Superior temporal gyrus (tissue), 1 donor: Measurements from ENCODE around the gene SLC4A11.
A peak's percentile ranks its signal among the peaks of the same experiment; 100 is the strongest.
"Not testable (repeated sequence)": the region's sequence is repeated elsewhere in the genome, so short reads cannot be mapped to it uniquely, and the experiment has no call there.

Experiments
- DNase-seq: peaks from one replicate; pipeline ENCODE4 v3.0.0-alpha.2; 2016; ENCODE audit errors: extremely low spot score

SLC4A11 gene

GRCh38 chr20:3227936-3228749 is 10.8 kb downstream of the SLC4A11 start:
- DNase-seq = no peak

GRCh38 chr20:3227506-3227905 is 11.5 kb downstream of the SLC4A11 start:
- no peak for DNase-seq

- no peak for DNase-seq
Observed at GRCh38 chr20:3226864-3227263, 12.1 kb downstream of the SLC4A11 start.

- DNase-seq = no peak
Observed at GRCh38 chr20:3226093-3226492, 12.9 kb downstream of the SLC4A11 start.

- no peak for DNase-seq
Observed at GRCh38 chr20:3224681-3225421, 14.1 kb downstream of the SLC4A11 start.

GRCh38 chr20:3223994-3224680 is 14.9 kb downstream of the SLC4A11 start:
- DNase-seq = no peak

GRCh38 chr20:3223651-3223993 is 15.4 kb downstream of the SLC4A11 start:
- DNase-seq = no peak

GRCh38 chr20:3222635-3223600 is 16.1 kb downstream of the SLC4A11 start:
- no peak for DNase-seq

- no peak for DNase-seq
Observed at GRCh38 chr20:3221398-3222226, 17.4 kb downstream of the SLC4A11 start.

- no peak for DNase-seq
Observed at GRCh38 chr20:3218307-3218988, 20.5 kb downstream of the SLC4A11 start.

GRCh38 chr20:3215359-3215917 is 23.6 kb downstream of the SLC4A11 start:
- DNase-seq = not testable (repeated sequence)

- DNase-seq = no peak
Observed at GRCh38 chr20:3213226-3213625, 25.8 kb downstream of the SLC4A11 start.

- DNase-seq = no peak
Observed at GRCh38 chr20:3210346-3210745, 28.6 kb downstream of the SLC4A11 start.

GRCh38 chr20:3209946-3210317 is 29.1 kb downstream of the SLC4A11 start:
- DNase-seq = peak; percentile 23

GRCh38 chr20:3209257-3209945 is 29.6 kb downstream of the SLC4A11 start, which contains the start of gene ITPA:
TSS of gene ITPA (plus strand) at chr20:3209498. CDS start at chr20:3209552, 54 bp downstream.
- DNase-seq = peak; percentile 67

- DNase-seq = peak; percentile 20
Observed at GRCh38 chr20:3208786-3209256, 30.2 kb downstream of the SLC4A11 start.

- peak; percentile 91 for DNase-seq
Observed at GRCh38 chr20:3204124-3204794, 34.7 kb downstream of the SLC4A11 start, which contains the start of gene DDRGK1. TSS of gene DDRGK1 (minus strand) at chr20:3204682. CDS start at chr20:3204627, 55 bp downstream.
